DMS 273 treated with DMSO at 0.1 percent for 48 hours (cell line): ENCODE data around the gene ZNF500.
"Not testable (repeated sequence)": the region's sequence is repeated elsewhere in the genome, so short reads cannot be mapped to it uniquely, and the experiment has no call there.

Experiments
- DNase-seq: peaks from one replicate; lab custom pipeline; 2025; lab: John Stamatoyannopoulos, UW

Gene ZNF500

GRCh38 chr16:4744555-4745273 lies 22.2 kb downstream of the ZNF500 start:
- no peak for DNase-seq

- DNase-seq, result no peak
These were observed 23.6 kb downstream of the ZNF500 start for GRCh38 chr16:4743226-4743878.

- DNase-seq, result not testable (repeated sequence)
These were observed 28.6 kb downstream of the ZNF500 start for GRCh38 chr16:4738370-4738769.

GRCh38 chr16:4737545-4737944 lies 29.4 kb downstream of the ZNF500 start:
- DNase-seq, result no peak

GRCh38 chr16:4736546-4736945 lies 30.4 kb downstream of the ZNF500 start:
- DNase-seq, result no peak

- DNase-seq, result peak; percentile 50
These were observed 32.0 kb downstream of the ZNF500 start for GRCh38 chr16:4734730-4735535.

- DNase-seq, result peak; percentile 93
These were observed 32.8 kb downstream of the ZNF500 start, which contains the start of the genes ANKS3 and DNAAF8 for GRCh38 chr16:4734063-4734729. Gene ANKS3 (minus strand): TSS chr16:4734271. CDS start chr16:4730149, 4,122 bp downstream. Gene DNAAF8 (plus strand): TSS chr16:4734537. CDS start chr16:4736515, 1,978 bp downstream.

GRCh38 chr16:4733747-4734062 lies 33.3 kb downstream of the ZNF500 start:
- no peak for DNase-seq

- no peak for DNase-seq
These were observed 33.7 kb downstream of the ZNF500 start for GRCh38 chr16:4733211-4733742.

- no peak for DNase-seq
These were observed 37.1 kb downstream of the ZNF500 start for GRCh38 chr16:4729876-4730275.

- DNase-seq, result no peak
These were observed 38.3 kb downstream of the ZNF500 start for GRCh38 chr16:4728676-4729075.

GRCh38 chr16:4726616-4727015 lies 40.3 kb downstream of the ZNF500 start:
- DNase-seq, result no peak

- no peak for DNase-seq
These were observed 42.2 kb downstream of the ZNF500 start for GRCh38 chr16:4724661-4725270.

GRCh38 chr16:4723071-4723767 lies 43.7 kb downstream of the ZNF500 start:
- no peak for DNase-seq

GRCh38 chr16:4718466-4718865 lies 48.5 kb downstream of the ZNF500 start:
- DNase-seq, result no peak

GRCh38 chr16:4714996-4715395 lies 52.0 kb downstream of the ZNF500 start:
- no peak for DNase-seq

- DNase-seq, result no peak
These were observed 53.1 kb downstream of the ZNF500 start for GRCh38 chr16:4713663-4714501.

GRCh38 chr16:4709481-4709880 lies 57.5 kb downstream of the ZNF500 start:
- no peak for DNase-seq

- no peak for DNase-seq
These were observed 60.1 kb downstream of the ZNF500 start for GRCh38 chr16:4706871-4707270.

- no peak for DNase-seq
These were observed 62.0 kb downstream of the ZNF500 start for GRCh38 chr16:4704913-4705312.
